A549 treated with CpdA at 1 μM for 4 hours (cell line): ENCODE data around the gene GALT. TPM values are rescaled to one million over a fixed set of nuclear protein-coding genes. Genes with fewer than 3 reads are reported as not detected.

Source experiments
- total RNA-seq: library from RNA; stranded (reverse); fragments of 200-300 nt; extraction: Qiagen RNA extraction; gene quantifications from 5 replicates; pipeline ENCODE4 v1.2.3, GENCODE V29; 2022; ENCODE audit warnings: low read depth

The GALT gene
- 15.3 to 21.3 TPM (median 18.6 TPM) in 5 replicates for total RNA-seq

GRCh38 chr9:34646211-34647083 is at the start of gene GALT:
Gene GALT, plus strand, starts transcription at chr9:34646675. Its CDS starts 30 bp downstream, at chr9:34646705.

GRCh38 chr9:34611811-34612787 is 34.4 kb upstream of the GALT start, which contains the start of gene RPP25L:
Gene RPP25L, minus strand, starts transcription at chr9:34612097. Its CDS starts 801 bp downstream, at chr9:34611296.

GRCh38 chr9:34620061-34620994 is 26.1 kb upstream of the GALT start, which contains the start of gene DCTN3:
Gene DCTN3, minus strand, starts transcription at chr9:34620495. Its CDS starts 31 bp downstream, at chr9:34620464.

GRCh38 chr9:34628656-34629490 is 17.6 kb upstream of the GALT start, which contains the start of gene ARID3C:
Gene ARID3C, minus strand, starts transcription at chr9:34629066. Its CDS starts 1,052 bp downstream, at chr9:34628014.

GRCh38 chr9:34637356-34638137 is 8.9 kb upstream of the GALT start, which contains the start of gene SIGMAR1:
Gene SIGMAR1, minus strand, starts transcription at chr9:34637787. Its CDS starts 90 bp downstream, at chr9:34637697.

GRCh38 chr9:34651876-34652601 is 5.6 kb downstream of the GALT start, which contains the start of gene IL11RA:
Gene IL11RA, plus strand, starts transcription at chr9:34652185. Its CDS starts 3,033 bp downstream, at chr9:34655218.

GRCh38 chr9:34662526-34663302 is 16.2 kb downstream of the GALT start, which contains the start of gene CCL27:
Gene CCL27, minus strand, starts transcription at chr9:34662657. Its CDS starts 24 bp downstream, at chr9:34662633.

GRCh38 chr9:34690983-34691935 is 44.8 kb downstream of the GALT start, which contains the start of gene CCL19:
Gene CCL19, minus strand, starts transcription at chr9:34691276. Its CDS starts 137 bp downstream, at chr9:34691139.

Other genes starting within 250 kb of the GALT start
- gene FAM219A, start 188.1 kb upstream of the GALT start, total RNA-seq = 14.0 to 18.1 TPM (median 15.7 TPM) in 5 replicates
- gene DNAI1, start 187.9 kb upstream of the GALT start, total RNA-seq = 0.07 to 0.37 TPM (median 0.09 TPM) in 4 of 5 replicates, not detected in the other
- gene ENHO, start 123.7 kb upstream of the GALT start, total RNA-seq = 1.3 to 2.3 TPM (median 2.0 TPM) in 5 replicates
- gene CNTFR, start 57.0 kb upstream of the GALT start, total RNA-seq = 0.08 to 0.19 TPM (median 0.10 TPM) in 5 replicates
- gene RPP25L, start 34.6 kb upstream of the GALT start, total RNA-seq = 39.7 to 50.3 TPM (median 43.1 TPM) in 5 replicates
- gene DCTN3, start 26.2 kb upstream of the GALT start, total RNA-seq = 103 to 115 TPM (median 112 TPM) in 5 replicates
- 0.15 to 0.33 TPM (median 0.23 TPM) in 4 of 5 replicates, not detected in the other for gene ARID3C, start 17.6 kb upstream of the GALT start, total RNA-seq
- gene SIGMAR1, start 8.9 kb upstream of the GALT start, total RNA-seq = 146 to 204 TPM (median 198 TPM) in 5 replicates
- 5.0 to 6.7 TPM (median 5.6 TPM) in 5 replicates for gene IL11RA, start 5.5 kb downstream of the GALT start, total RNA-seq
- 0.23 to 0.66 TPM (median 0.32 TPM) in 3 of 5 replicates, not detected in the others for gene CCL27, start 16.0 kb downstream of the GALT start, total RNA-seq
- gene CCL19, start 44.6 kb downstream of the GALT start, total RNA-seq = not detected in 5 replicates
- not detected in 5 replicates for gene CCL21, start 63.5 kb downstream of the GALT start, total RNA-seq